Activated naive CD4-positive, alpha-beta T cell treated with anti-CD3 and anti-CD28 coated beads, Interleukin-2, amount 50 U/mL, for 24 hours (primary cell): ENCODE data around the gene RHBDL2.
"Not testable (repeated sequence)": the region's sequence is repeated elsewhere in the genome, so short reads cannot be mapped to it uniquely, and the experiment has no call there.

Experiments
- H3K27ac Mint-ChIP-seq: one replicate; pipeline ENCODE4 v1.8.0; 2021; ENCODE audit warnings: mild to moderate bottlenecking, mixed read lengths
- H3K27me3 Mint-ChIP-seq: one replicate; pipeline ENCODE4 v1.8.0; 2021; ENCODE audit warnings: mixed read lengths
- H3K36me3 Mint-ChIP-seq: one replicate; pipeline ENCODE4 v1.8.0; 2021; ENCODE audit warnings: mixed read lengths
- H3K4me1 Mint-ChIP-seq: one replicate; pipeline ENCODE4 v1.8.0; 2021; ENCODE audit warnings: mixed read lengths
- H3K4me3 Mint-ChIP-seq: one replicate; pipeline ENCODE4 v1.8.0; 2021; ENCODE audit warnings: mild to moderate bottlenecking, mixed read lengths
- H3K9me3 Mint-ChIP-seq: one replicate; pipeline ENCODE4 v1.8.0; 2021; ENCODE audit warnings: mixed read lengths

RHBDL2 gene

GRCh38 chr1:38941527-38942019 lies at the start of gene RHBDL2:
Gene RHBDL2 (minus strand): TSS chr1:38941830. CDS start chr1:38919212, 22,618 bp downstream.
- no peak within 1 kb of the TSS for H3K27ac Mint-ChIP-seq
- H3K9me3 Mint-ChIP-seq = no peaks in the 10 kb centered on the region
- H3K36me3 Mint-ChIP-seq = no peaks in the 10 kb centered on the region
- no peaks in the 10 kb centered on the region for H3K4me1 Mint-ChIP-seq
- H3K4me3 Mint-ChIP-seq = no peak within 1 kb of the TSS
- H3K27me3 Mint-ChIP-seq = no peaks in the 10 kb centered on the region

GRCh38 chr1:38990738-38991637 lies 49.4 kb upstream of the RHBDL2 start, which contains the start of gene AKIRIN1:
Gene AKIRIN1 (plus strand): TSS chr1:38991276. CDS start chr1:38991381, 105 bp downstream.
- Mint-ChIP-seq H3K4me3 (peak within 1 kb of the TSS; percentile 96), H3K27me3 (no peaks in the 10 kb centered on the region), H3K9me3 (no peaks in the 10 kb centered on the region), H3K27ac (peak within 1 kb of the TSS; percentile 88), H3K36me3 (peaks cover 4% of the 10 kb centered on the region), H3K4me1 (peaks cover 45% of the 10 kb centered on the region)

- no peaks in the 10 kb centered on the region for H3K27me3 Mint-ChIP-seq
- H3K4me3 Mint-ChIP-seq = peak overlapping the region; percentile 84
- peak overlapping the region; percentile 83 for H3K27ac Mint-ChIP-seq
- no peaks in the 10 kb centered on the region for H3K9me3 Mint-ChIP-seq
- H3K4me1 Mint-ChIP-seq = peaks cover 40% of the 10 kb centered on the region
- H3K36me3 Mint-ChIP-seq = peaks cover 2% of the 10 kb centered on the region
Observed at GRCh38 chr1:38990386-38990737, 48.7 kb upstream of the RHBDL2 start.

GRCh38 chr1:38989979-38990378 lies 48.3 kb upstream of the RHBDL2 start:
- Mint-ChIP-seq H3K9me3 (no peaks in the 10 kb centered on the region), H3K4me3 (peak overlapping the region; percentile 84), H3K36me3 (no peaks in the 10 kb centered on the region), H3K4me1 (peaks cover 36% of the 10 kb centered on the region), H3K27me3 (no peaks in the 10 kb centered on the region), H3K27ac (peak overlapping the region; percentile 83)

- H3K27me3 Mint-ChIP-seq, H3K36me3 Mint-ChIP-seq: not testable (repeated sequence)
Observed at GRCh38 chr1:38979380-38979779, 37.8 kb upstream of the RHBDL2 start.

GRCh38 chr1:38978245-38978542 lies 36.6 kb upstream of the RHBDL2 start:
- H3K27me3 Mint-ChIP-seq, H3K9me3 Mint-ChIP-seq, H3K36me3 Mint-ChIP-seq, H3K4me1 Mint-ChIP-seq: not testable (repeated sequence)
- H3K4me3 Mint-ChIP-seq = peak overlapping the region; percentile 66
- peak overlapping the region; percentile 41 for H3K27ac Mint-ChIP-seq

More at GRCh38 chr1:38979380-38979779, 37.8 kb upstream of the RHBDL2 start:
- H3K4me1 Mint-ChIP-seq, H3K9me3 Mint-ChIP-seq, H3K4me3 Mint-ChIP-seq, H3K27ac Mint-ChIP-seq: not testable (repeated sequence)

- peak overlapping the region; percentile 66 for H3K4me3 Mint-ChIP-seq
- peak overlapping the region; percentile 46 for H3K27ac Mint-ChIP-seq
- not testable (repeated sequence) for H3K27me3 Mint-ChIP-seq, H3K9me3 Mint-ChIP-seq, H3K36me3 Mint-ChIP-seq
- H3K4me1 Mint-ChIP-seq = peaks cover 12% of the 10 kb centered on the region
Observed at GRCh38 chr1:38977399-38978244, 36.0 kb upstream of the RHBDL2 start.

GRCh38 chr1:38973659-38974437 lies 32.2 kb upstream of the RHBDL2 start:
- H3K4me1 Mint-ChIP-seq = peaks cover 12% of the 10 kb centered on the region
- no peaks in the 10 kb centered on the region for H3K36me3 Mint-ChIP-seq
- H3K9me3 Mint-ChIP-seq = no peaks in the 10 kb centered on the region
- no peak overlapping the region for H3K27ac Mint-ChIP-seq
- no peak overlapping the region for H3K4me3 Mint-ChIP-seq
- H3K27me3 Mint-ChIP-seq = no peaks in the 10 kb centered on the region

GRCh38 chr1:38973145-38973544 lies 31.5 kb upstream of the RHBDL2 start:
- not testable (repeated sequence) for H3K36me3 Mint-ChIP-seq, H3K27ac Mint-ChIP-seq, H3K27me3 Mint-ChIP-seq, H3K9me3 Mint-ChIP-seq, H3K4me3 Mint-ChIP-seq
- H3K4me1 Mint-ChIP-seq = peaks cover 12% of the 10 kb centered on the region

GRCh38 chr1:38964140-38964548 lies 22.5 kb upstream of the RHBDL2 start:
- Mint-ChIP-seq H3K9me3 (no peaks in the 10 kb centered on the region), H3K4me3 (no peak overlapping the region), H3K27me3 (no peaks in the 10 kb centered on the region), H3K36me3 (no peaks in the 10 kb centered on the region), H3K27ac (no peak overlapping the region), H3K4me1 (peaks cover 11% of the 10 kb centered on the region)

GRCh38 chr1:38962560-38962959 lies 20.9 kb upstream of the RHBDL2 start:
- no peaks in the 10 kb centered on the region for H3K9me3 Mint-ChIP-seq
- H3K4me1 Mint-ChIP-seq = peaks cover 11% of the 10 kb centered on the region
- no peak overlapping the region for H3K4me3 Mint-ChIP-seq
- H3K27ac Mint-ChIP-seq = no peak overlapping the region
- no peaks in the 10 kb centered on the region for H3K36me3 Mint-ChIP-seq
- no peaks in the 10 kb centered on the region for H3K27me3 Mint-ChIP-seq

GRCh38 chr1:38962113-38962512 lies 20.5 kb upstream of the RHBDL2 start:
- Mint-ChIP-seq H3K4me3 (no peak overlapping the region), H3K4me1 (peaks cover 11% of the 10 kb centered on the region), H3K9me3 (no peaks in the 10 kb centered on the region), H3K36me3 (no peaks in the 10 kb centered on the region), H3K27ac (no peak overlapping the region), H3K27me3 (no peaks in the 10 kb centered on the region)

- no peaks in the 10 kb centered on the region for H3K36me3 Mint-ChIP-seq
- no peak overlapping the region for H3K4me3 Mint-ChIP-seq
- H3K9me3 Mint-ChIP-seq = no peaks in the 10 kb centered on the region
- H3K4me1 Mint-ChIP-seq = peaks cover 5% of the 10 kb centered on the region
- H3K27ac Mint-ChIP-seq = no peak overlapping the region
- H3K27me3 Mint-ChIP-seq = no peaks in the 10 kb centered on the region
Observed at GRCh38 chr1:38958967-38959366, 17.3 kb upstream of the RHBDL2 start.

GRCh38 chr1:38953433-38953860 lies 11.8 kb upstream of the RHBDL2 start:
- no peaks in the 10 kb centered on the region for H3K27me3 Mint-ChIP-seq
- no peak overlapping the region for H3K4me3 Mint-ChIP-seq
- peaks cover 8% of the 10 kb centered on the region for H3K4me1 Mint-ChIP-seq
- no peak overlapping the region for H3K27ac Mint-ChIP-seq
- H3K36me3 Mint-ChIP-seq = no peaks in the 10 kb centered on the region
- H3K9me3 Mint-ChIP-seq = no peaks in the 10 kb centered on the region

- H3K27me3 Mint-ChIP-seq = no peaks in the 10 kb centered on the region
- no peak overlapping the region for H3K27ac Mint-ChIP-seq
- H3K4me3 Mint-ChIP-seq = no peak overlapping the region
- peaks cover 8% of the 10 kb centered on the region for H3K4me1 Mint-ChIP-seq
- H3K9me3 Mint-ChIP-seq = no peaks in the 10 kb centered on the region
- no peaks in the 10 kb centered on the region for H3K36me3 Mint-ChIP-seq
Observed at GRCh38 chr1:38950553-38950952, 8.9 kb upstream of the RHBDL2 start.
